ENCODE measurements around the gene NAXD. TPM values are rescaled to one million over a fixed set of nuclear protein-coding genes. Genes with fewer than 3 reads are reported as not detected.

NAXD gene
- total and polyA plus RNA-seq, 2 experiments from 2014 or later, result 16.9 to 18.5 TPM

GRCh38 chr13:110578363-110578762 is 37.0 kb upstream of the NAXD start (continued):
- TF ChIP-seq, protein P1, sequence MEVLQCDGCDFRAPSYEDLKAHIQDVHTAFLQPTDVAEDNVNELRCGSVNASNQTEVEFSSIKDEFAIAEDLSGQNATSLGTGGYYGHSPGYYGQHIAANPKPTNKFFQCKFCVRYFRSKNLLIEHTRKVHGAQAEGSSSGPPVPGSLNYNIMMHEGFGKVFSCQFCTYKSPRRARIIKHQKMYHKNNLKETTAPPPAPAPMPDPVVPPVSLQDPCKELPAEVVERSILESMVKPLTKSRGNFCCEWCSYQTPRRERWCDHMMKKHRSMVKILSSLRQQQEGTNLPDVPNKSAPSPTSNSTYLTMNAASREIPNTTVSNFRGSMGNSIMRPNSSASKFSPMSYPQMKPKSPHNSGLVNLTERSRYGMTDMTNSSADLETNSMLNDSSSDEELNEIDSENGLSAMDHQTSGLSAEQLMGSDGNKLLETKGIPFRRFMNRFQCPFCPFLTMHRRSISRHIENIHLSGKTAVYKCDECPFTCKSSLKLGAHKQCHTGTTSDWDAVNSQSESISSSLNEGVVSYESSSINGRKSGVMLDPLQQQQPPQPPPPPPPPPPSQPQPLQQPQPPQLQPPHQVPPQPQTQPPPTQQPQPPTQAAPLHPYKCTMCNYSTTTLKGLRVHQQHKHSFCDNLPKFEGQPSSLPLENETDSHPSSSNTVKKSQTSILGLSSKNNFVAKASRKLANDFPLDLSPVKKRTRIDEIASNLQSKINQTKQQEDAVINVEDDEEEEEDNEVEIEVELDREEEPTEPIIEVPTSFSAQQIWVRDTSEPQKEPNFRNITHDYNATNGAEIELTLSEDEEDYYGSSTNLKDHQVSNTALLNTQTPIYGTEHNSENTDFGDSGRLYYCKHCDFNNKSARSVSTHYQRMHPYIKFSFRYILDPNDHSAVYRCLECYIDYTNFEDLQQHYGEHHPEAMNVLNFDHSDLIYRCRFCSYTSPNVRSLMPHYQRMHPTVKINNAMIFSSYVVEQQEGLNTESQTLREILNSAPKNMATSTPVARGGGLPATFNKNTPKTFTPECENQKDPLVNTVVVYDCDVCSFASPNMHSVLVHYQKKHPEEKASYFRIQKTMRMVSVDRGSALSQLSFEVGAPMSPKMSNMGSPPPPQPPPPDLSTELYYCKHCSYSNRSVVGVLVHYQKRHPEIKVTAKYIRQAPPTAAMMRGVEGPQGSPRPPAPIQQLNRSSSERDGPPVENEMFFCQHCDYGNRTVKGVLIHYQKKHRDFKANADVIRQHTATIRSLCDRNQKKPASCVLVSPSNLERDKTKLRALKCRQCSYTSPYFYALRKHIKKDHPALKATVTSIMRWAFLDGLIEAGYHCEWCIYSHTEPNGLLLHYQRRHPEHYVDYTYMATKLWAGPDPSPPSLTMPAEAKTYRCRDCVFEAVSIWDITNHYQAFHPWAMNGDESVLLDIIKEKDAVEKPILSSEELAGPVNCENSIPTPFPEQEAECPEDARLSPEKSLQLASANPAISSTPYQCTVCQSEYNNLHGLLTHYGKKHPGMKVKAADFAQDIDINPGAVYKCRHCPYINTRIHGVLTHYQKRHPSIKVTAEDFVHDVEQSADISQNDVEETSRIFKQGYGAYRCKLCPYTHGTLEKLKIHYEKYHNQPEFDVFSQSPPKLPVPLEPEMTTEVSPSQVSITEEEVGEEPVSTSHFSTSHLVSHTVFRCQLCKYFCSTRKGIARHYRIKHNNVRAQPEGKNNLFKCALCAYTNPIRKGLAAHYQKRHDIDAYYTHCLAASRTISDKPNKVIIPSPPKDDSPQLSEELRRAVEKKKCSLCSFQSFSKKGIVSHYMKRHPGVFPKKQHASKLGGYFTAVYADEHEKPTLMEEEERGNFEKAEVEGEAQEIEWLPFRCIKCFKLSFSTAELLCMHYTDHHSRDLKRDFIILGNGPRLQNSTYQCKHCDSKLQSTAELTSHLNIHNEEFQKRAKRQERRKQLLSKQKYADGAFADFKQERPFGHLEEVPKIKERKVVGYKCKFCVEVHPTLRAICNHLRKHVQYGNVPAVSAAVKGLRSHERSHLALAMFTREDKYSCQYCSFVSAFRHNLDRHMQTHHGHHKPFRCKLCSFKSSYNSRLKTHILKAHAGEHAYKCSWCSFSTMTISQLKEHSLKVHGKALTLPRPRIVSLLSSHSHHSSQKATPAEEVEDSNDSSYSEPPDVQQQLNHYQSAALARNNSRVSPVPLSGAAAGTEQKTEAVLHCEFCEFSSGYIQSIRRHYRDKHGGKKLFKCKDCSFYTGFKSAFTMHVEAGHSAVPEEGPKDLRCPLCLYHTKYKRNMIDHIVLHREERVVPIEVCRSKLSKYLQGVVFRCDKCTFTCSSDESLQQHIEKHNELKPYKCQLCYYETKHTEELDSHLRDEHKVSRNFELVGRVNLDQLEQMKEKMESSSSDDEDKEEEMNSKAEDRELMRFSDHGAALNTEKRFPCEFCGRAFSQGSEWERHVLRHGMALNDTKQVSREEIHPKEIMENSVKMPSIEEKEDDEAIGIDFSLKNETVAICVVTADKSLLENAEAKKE (CRISPR knock-in tag; IDR thresholded peaks at IDR 0.05), result no peak
- TF ChIP-seq CTCF (conservative IDR thresholded peaks at IDR 0.05; ENCODE audit: low read depth in 2 of 2), result no peak
- TF ChIP-seq NANOG (IDR thresholded peaks at IDR 0.05; ENCODE audit: borderline replicate concordance), result no peak
- TF ChIP-seq EZH2 (IDR thresholded peaks at IDR 0.05; ENCODE audit: low read depth, unreplicated experiment), result no peak
- TF ChIP-seq EZH2phosphoT487 (IDR thresholded peaks at IDR 0.05; ENCODE audit: unreplicated experiment), result no peak
- TF ChIP-seq STAT1 (IDR thresholded peaks at IDR 0.05; ENCODE audit: unreplicated experiment), result no peak

- Histone ChIP-seq H3K36me3 (ENCODE audit: insufficient read depth) (no peaks in the 10 kb centered on the region), H3K4me1 (ENCODE audit: insufficient read depth) (no peaks in the 10 kb centered on the region), H3K9me2 (ENCODE audit: insufficient read depth) (no peaks in the 10 kb centered on the region), H3K27me3 (ENCODE audit: insufficient read depth) (no peaks in the 10 kb centered on the region), H3K79me2 (replicated peaks; ENCODE audit: insufficient read depth) (no peaks in the 10 kb centered on the region), H2AFZ (peak overlapping the region; percentile 74), H4K20me1 (replicated peaks; ENCODE audit: insufficient read depth) (no peaks in the 10 kb centered on the region), H3K4me3 (no peak overlapping the region), H3K27ac (ENCODE audit: low read depth) (0 out of 2 replicates have a peak overlapping the region, but pooled peaks have one; percentile 20), H3F3A (replicated peaks; ENCODE audit: low read depth) (no peaks in the 10 kb centered on the region), H3K4me2 (no peak overlapping the region)
- ATAC-seq (no peak), DNase-seq (ENCODE audit: low spot score) (no peak)
- H3K27ac Mint-ChIP-seq, result no peak overlapping the region
- peaks cover 4% of the 10 kb centered on the region; the same call in 2 of the 3 replicates for H3K4me1 Mint-ChIP-seq
- H3K9me3 Mint-ChIP-seq, result no peaks in the 10 kb centered on the region
- TF ChIP-seq CREB1 (CRISPR knock-in tag; IDR thresholded peaks at IDR 0.05; ENCODE audit: low read depth), result no peak
- TF ChIP-seq ETS1 (IDR thresholded peaks at IDR 0.05), result no peak
- no peak for TF ChIP-seq EZH2phosphoT487 (IDR thresholded peaks at IDR 0.05; ENCODE audit: unreplicated experiment)
- H3K36me3 Mint-ChIP-seq (ENCODE audit: low read depth), result no peaks in the 10 kb centered on the region
- H3K4me3 Mint-ChIP-seq, result no peak overlapping the region
- no peaks in the 10 kb centered on the region for H3K27me3 Mint-ChIP-seq (ENCODE audit: insufficient read depth, low read depth, poor library complexity)
Observed at GRCh38 chr13:110580800-110581199, 34.5 kb upstream of the NAXD start.

Measured in GM23338 (cell line).